Activated naive CD4-positive, alpha-beta T cell (primary cell): ENCODE data around the gene LRRK2.
"Not testable (repeated sequence)": the region's sequence is repeated elsewhere in the genome, so short reads cannot be mapped to it uniquely, and the experiment has no call there.

ENCODE experiments used
- DNase-seq, 4 experiments: peaks; one replicate each; lab custom pipeline; 2025; lab: John Stamatoyannopoulos, UW

Gene LRRK2

GRCh38 chr12:40215982-40216381, 8.8 kb upstream of the LRRK2 start:
- DNase-seq, result no peak

GRCh38 chr12:40216516-40217288, 8.1 kb upstream of the LRRK2 start:
- no peak for DNase-seq

DNA sequence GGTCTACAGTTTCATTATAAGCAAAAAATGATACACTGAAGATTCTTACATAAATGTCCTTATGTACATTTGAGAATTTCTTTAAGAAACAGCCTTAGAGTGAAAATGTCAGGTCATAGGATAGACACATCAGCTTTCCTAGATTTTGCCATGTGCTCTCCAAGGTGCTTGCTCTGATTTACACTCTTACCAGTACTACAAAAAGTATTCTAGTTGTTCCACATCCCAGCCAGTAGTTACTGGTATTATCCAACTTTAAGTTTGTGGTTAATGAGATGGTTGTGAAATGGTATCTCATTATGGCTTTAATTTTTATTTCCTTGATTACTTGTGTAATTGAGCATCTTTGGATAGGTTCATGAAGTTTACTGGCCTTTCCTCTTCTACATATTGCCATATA, 5.0 kb upstream of the LRRK2 start:
- no peak for DNase-seq

DNA sequence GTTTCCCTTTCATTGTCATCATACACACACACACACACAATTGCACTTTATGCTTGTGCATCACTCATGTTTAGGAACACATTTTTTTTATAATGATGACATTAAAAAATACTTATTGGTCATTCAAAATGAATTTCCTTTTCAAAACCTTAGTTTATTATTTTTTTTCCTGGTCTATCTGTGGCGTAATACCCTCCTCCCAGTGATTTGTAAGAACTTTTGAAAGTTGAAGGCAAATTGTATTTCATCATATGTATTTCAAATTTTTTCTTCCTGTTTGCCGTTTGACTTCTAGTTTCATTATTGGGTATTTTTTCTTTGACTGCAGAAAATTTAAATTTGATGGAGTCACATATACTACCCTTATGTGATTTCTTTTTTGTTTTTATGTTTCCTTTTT, 2.5 kb upstream of the LRRK2 start:
- no peak for DNase-seq

- no peak for DNase-seq
Observed at GRCh38 chr12:40223646-40224045, 1.2 kb upstream of the LRRK2 start.

DNA sequence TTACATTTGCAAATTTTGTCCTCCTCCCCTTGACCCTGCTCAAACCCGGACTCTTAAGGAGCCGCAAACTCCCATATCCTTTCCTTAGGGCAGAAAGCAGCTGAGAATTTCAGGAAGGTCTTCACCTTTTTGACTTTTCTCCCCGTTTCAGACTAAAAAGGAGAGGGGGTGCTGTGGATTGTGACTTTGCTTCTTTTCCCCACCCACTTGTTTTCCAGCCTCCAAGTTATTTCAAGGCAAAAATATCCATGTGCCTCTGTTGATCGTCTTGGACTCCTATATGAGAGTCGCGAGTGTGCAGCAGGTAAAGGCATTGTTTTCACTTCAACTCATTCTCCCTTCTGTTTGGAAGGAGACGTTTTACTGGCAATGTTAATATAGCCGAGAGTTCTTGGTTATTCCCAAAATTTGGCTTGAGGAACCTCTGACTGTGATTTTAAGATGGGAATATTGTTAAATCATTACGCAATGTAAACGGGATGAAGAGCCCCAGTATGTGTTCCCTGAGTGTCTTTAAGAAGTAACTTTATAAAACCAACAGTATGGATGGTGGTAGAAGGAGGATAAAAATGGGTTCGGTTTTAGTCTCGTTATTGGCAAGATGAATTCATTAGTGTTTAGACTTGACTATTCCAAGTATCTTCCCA, 663 bp downstream of the LRRK2 start:
- no peak for DNase-seq

GRCh38 chr12:40225984-40226602, 1.3 kb downstream of the LRRK2 start:
- DNase-seq, result no peak

DNA sequence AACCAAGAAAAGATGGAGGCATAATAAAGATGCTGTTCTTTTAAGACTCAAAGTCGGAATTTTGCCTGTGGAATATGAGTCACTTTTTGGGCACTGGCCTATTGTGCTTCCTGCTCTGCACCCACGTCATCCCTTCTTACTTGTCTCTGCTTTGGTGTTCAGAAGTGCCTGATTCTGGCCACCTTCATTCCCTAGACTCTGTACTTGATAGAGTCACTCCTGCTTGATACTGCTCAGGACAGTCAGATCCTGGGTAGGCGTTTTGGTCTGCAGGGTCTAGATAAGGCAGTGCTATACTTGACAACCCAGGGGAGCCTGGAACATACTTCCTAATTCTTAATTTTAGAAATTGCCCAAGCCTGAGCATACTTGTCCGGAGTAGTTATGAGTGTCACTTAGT, 1.9 kb downstream of the LRRK2 start:
- no peak for DNase-seq

DNA sequence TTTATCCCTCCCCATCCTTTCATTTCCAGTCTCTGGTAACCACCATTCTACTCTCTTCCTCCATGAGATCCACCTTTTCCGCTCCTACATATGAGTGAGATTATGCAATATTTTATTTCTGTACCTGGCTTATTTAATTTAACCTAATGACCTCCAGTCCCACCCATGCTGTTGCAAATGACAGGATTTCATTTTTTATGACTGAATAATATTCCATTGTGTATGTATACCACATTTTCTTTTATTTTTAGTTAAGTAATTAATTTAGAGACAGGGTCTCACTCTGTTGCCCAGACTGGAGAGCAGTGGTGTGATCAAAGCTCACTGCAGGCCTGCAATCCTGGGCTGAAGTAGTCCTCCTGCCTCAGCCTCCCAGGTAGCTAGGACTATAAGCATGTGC, 2.6 kb downstream of the LRRK2 start:
- DNase-seq, result no peak

DNA sequence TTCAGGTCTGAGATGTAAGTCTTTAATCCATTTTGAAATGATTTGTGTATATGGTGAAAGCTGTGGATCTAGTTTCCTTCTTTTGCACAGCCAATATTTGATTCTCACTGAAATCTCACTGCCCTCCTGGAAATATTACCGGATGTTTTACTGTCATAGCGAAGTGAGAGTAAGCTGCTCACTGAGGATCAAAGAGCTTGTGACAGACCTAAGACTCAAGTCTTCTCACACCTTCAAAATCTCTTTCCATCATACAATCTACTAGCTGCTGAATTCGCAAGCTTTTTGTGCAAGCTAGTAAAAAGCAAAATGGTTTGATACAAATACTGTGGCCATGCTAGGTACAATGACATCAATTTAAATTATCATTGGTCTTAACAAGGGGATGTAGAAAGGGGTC, 3.9 kb downstream of the LRRK2 start:
- no peak for DNase-seq

- no peak for DNase-seq
Observed at GRCh38 chr12:40229690-40230651, 5.2 kb downstream of the LRRK2 start.

GRCh38 chr12:40232602-40233001, 7.8 kb downstream of the LRRK2 start:
- DNase-seq, result no peak

GRCh38 chr12:40233741-40234367, 9.1 kb downstream of the LRRK2 start:
- no peak for DNase-seq

DNA sequence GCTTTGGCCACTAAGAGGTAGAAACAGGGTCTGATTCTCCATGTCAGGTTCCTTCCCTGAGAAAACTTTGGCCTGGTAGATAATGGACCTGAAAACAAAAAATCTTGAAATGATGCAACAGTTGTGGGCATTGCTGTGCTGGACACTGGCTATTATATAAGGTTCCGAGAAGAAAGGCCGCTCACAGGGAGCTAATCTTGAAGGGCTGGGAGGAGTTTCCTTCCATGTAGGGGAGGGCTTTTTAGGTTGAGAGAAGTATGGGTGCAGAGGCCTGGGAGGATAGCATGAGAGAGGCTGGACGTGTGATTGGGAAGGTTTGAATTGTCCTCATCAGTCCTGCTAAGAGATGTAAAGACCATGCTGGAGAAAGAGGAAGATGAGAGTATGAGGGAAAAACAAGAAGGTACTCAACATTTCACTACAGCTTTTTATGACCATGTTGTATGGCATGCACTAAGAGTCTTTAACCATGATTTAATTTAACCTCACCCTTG, 11.6 kb downstream of the LRRK2 start:
- DNase-seq, result no peak

DNA sequence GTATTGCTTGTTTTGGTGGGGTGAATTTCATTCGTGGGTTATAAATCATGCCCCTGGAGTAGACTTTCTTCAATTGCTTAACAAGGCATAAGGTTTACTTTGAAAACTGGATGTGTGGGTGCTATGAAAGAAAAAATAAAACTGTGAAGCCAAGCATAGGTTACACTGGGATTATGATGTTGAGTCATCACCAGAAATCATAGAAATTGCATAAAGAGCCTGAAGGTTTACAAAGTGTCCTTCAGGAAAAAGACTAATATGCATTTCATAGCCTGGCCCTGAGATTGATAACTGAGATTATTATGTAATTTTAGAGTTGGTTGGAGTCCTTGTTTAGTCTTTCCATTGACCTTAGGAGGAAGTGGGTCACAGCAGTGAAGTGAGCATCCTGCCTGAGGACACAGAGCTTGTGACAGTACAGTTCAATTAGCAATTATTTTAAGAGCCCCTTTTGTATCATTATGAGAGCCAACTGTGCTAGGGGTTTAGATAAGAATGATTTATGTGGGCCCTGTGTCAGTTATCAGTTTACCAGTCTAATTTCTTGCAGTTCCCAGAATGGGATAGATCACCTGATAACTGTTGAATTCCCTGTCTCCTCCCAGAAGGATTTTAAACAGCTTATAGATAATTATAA, 13.6 kb downstream of the LRRK2 start:
- no peak for DNase-seq

GRCh38 chr12:40238979-40239378, 14.2 kb downstream of the LRRK2 start:
- DNase-seq, result no peak

GRCh38 chr12:40240779-40241178, 16.0 kb downstream of the LRRK2 start:
- DNase-seq, result no peak

DNA sequence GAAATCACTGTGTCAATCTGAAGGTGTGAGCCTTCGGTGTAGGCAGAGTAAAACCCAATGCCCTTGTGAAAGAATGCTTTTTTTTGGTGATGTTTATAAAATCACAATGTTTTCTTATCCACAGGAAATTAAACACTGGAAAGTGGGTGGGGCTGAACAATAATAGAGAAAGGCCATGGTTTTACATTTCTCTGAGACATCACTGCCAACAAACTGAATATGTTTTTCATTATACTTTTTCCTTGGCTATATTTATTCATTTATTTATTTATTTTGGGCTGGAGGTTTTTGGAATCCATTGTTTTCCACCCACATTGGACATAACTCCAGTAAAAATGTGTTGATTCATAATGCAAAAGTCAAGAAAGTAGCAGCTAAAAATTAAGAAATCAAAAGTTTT, 16.9 kb downstream of the LRRK2 start:
- no peak for DNase-seq

- DNase-seq, result not testable (repeated sequence)
Observed at GRCh38 chr12:40244526-40245156, 19.8 kb downstream of the LRRK2 start.

DNA sequence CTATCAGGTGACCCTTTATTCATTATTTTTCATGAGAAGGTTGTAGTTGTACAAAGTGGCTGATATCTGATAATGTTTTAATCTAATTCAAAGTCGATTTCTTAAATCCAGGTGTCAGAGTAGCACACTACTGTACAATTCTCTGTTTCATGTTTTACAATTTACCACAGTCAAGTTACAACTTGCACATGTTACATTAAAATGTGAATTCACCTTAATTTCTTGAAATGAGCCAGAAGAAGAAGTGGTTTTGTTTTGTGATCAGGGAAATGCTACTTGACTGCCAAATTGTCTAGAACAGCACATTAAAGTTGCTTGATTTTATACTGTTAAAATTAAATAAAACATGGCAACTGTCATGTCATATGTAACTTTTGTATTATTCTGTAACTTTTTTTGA, 23.2 kb downstream of the LRRK2 start:
- no peak for DNase-seq
